ENCODE data around the gene DTNB.

DNA sequence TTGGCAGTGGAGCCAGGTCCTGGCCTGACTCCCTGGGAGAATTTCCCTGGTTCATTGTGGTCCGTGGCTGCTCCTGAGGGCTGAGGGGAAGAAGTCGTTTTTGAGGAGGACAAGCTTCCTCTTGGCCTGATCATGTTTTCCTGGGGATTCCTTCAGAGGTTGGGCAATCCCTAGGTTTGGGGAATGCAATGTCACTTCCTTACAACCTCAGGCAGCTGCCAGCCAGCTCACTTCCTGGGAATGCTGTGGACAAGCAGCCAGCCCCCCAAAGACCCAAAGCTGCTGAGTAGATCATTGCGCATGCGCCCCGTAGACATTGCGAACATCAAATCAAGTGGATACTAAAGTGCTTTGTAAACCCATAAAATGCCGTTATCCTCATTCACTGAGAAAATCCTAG lies 324.0 kb downstream of the DTNB start:
- TF ChIP-seq, protein P1, sequence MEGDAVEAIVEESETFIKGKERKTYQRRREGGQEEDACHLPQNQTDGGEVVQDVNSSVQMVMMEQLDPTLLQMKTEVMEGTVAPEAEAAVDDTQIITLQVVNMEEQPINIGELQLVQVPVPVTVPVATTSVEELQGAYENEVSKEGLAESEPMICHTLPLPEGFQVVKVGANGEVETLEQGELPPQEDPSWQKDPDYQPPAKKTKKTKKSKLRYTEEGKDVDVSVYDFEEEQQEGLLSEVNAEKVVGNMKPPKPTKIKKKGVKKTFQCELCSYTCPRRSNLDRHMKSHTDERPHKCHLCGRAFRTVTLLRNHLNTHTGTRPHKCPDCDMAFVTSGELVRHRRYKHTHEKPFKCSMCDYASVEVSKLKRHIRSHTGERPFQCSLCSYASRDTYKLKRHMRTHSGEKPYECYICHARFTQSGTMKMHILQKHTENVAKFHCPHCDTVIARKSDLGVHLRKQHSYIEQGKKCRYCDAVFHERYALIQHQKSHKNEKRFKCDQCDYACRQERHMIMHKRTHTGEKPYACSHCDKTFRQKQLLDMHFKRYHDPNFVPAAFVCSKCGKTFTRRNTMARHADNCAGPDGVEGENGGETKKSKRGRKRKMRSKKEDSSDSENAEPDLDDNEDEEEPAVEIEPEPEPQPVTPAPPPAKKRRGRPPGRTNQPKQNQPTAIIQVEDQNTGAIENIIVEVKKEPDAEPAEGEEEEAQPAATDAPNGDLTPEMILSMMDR (IDR thresholded peaks at IDR 0.05), result no peak
- TF ChIP-seq FOXM1 (IDR thresholded peaks at IDR 0.05; ENCODE audit: low read depth), result no peak
- TF ChIP-seq SMC3 (IDR thresholded peaks at IDR 0.05; ENCODE audit: low read depth, low read length), result no peak
- no peak for TF ChIP-seq MXI1 (IDR thresholded peaks at IDR 0.05; ENCODE audit: low read depth, low read length)
- TF ChIP-seq EP300 (IDR thresholded peaks at IDR 0.05; ENCODE audit: borderline replicate concordance in 1 of 2, low read depth in 1 of 2, low read length in 1 of 2), result no peak
- TF ChIP-seq, protein P2, sequence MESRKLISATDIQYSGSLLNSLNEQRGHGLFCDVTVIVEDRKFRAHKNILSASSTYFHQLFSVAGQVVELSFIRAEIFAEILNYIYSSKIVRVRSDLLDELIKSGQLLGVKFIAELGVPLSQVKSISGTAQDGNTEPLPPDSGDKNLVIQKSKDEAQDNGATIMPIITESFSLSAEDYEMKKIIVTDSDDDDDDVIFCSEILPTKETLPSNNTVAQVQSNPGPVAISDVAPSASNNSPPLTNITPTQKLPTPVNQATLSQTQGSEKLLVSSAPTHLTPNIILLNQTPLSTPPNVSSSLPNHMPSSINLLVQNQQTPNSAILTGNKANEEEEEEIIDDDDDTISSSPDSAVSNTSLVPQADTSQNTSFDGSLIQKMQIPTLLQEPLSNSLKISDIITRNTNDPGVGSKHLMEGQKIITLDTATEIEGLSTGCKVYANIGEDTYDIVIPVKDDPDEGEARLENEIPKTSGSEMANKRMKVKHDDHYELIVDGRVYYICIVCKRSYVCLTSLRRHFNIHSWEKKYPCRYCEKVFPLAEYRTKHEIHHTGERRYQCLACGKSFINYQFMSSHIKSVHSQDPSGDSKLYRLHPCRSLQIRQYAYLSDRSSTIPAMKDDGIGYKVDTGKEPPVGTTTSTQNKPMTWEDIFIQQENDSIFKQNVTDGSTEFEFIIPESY (IDR thresholded peaks at IDR 0.05; ENCODE audit: borderline replicate concordance, low read depth), result no peak
- no peak for TF ChIP-seq RAD21 (IDR thresholded peaks at IDR 0.05; ENCODE audit: low read length)
- TF ChIP-seq, protein P3, sequence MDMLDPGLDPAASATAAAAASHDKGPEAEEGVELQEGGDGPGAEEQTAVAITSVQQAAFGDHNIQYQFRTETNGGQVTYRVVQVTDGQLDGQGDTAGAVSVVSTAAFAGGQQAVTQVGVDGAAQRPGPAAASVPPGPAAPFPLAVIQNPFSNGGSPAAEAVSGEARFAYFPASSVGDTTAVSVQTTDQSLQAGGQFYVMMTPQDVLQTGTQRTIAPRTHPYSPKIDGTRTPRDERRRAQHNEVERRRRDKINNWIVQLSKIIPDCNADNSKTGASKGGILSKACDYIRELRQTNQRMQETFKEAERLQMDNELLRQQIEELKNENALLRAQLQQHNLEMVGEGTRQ (IDR thresholded peaks at IDR 0.05; ENCODE audit: borderline replicate concordance, low read depth, low read length), result no peak
- TF ChIP-seq RFX5 (IDR thresholded peaks at IDR 0.05; ENCODE audit: low read length), result no peak
- no peak for TF ChIP-seq NRF1 (IDR thresholded peaks at IDR 0.05; ENCODE audit: low read depth, low read length)
- no peak for TF ChIP-seq SIN3A (IDR thresholded peaks at IDR 0.05; ENCODE audit: borderline replicate concordance, low read depth, low read length)
- TF ChIP-seq GABPA (IDR thresholded peaks at IDR 0.05; ENCODE audit: low read depth), result no peak

All from SK-N-SH (cell line).